Mesendoderm (in vitro differentiated cells): ENCODE data around the gene FILIP1.
"Not testable (repeated sequence)": the region's sequence is repeated elsewhere in the genome, so short reads cannot be mapped to it uniquely, and the experiment has no call there.

Experiments
- DNase-seq: peaks from one replicate; pipeline ENCODE4 v3.0.0; 2013
- H2AK5ac ChIP-seq: 2 replicates; pipeline ENCODE4 v1.6.1; 2013; ENCODE audit warnings: low read length, inconsistent platforms
- H2BK120ac ChIP-seq: 2 replicates; pipeline ENCODE4 v1.6.1; 2013; ENCODE audit warnings: low read depth, mild to moderate bottlenecking, low read length, moderate library complexity, mixed read lengths
- H2BK15ac ChIP-seq: replicated peaks from 2 replicates; pipeline ENCODE4 v1.6.1; 2013; ENCODE audit warnings: low read depth, mild to moderate bottlenecking, moderate library complexity
- H2BK5ac ChIP-seq: 2 replicates; pipeline ENCODE4 v1.6.1; 2013; ENCODE audit warnings: low read length, inconsistent platforms
- H3K18ac ChIP-seq: 2 replicates; pipeline ENCODE4 v1.6.1; 2013; ENCODE audit warnings: mild to moderate bottlenecking, low read length, mixed read lengths
- H3K23ac ChIP-seq: one replicate; pipeline ENCODE4 v1.6.1; 2013; ENCODE audit warnings: low read length
- H3K27ac ChIP-seq: 2 replicates; pipeline ENCODE4 v1.5.1; 2013; ENCODE audit warnings: low read depth, mild to moderate bottlenecking, inconsistent platforms, low read length, moderate library complexity
- H3K27me3 ChIP-seq: 2 replicates; pipeline ENCODE4 v1.6.1; 2013; ENCODE audit warnings: low read length, control low read depth, mild to moderate bottlenecking, inconsistent platforms; ENCODE audit not compliant: insufficient read depth, poor library complexity
- H3K36me3 ChIP-seq: 2 replicates; pipeline ENCODE4 v1.6.1; 2013; ENCODE audit warnings: low read length, inconsistent platforms; ENCODE audit not compliant: control insufficient read depth, insufficient read depth
- H3K4ac ChIP-seq: one replicate; pipeline ENCODE4 v1.6.1; 2013; ENCODE audit warnings: low read depth, mild to moderate bottlenecking, low read length, moderate library complexity
- H3K4me1 ChIP-seq: 2 replicates; pipeline ENCODE4 v1.6.1; 2013; ENCODE audit warnings: low read depth, low read length, inconsistent platforms; ENCODE audit not compliant: control insufficient read depth
- H3K4me2 ChIP-seq: 2 replicates; pipeline ENCODE4 v1.6.1; 2013; ENCODE audit warnings: low read length
- H3K4me3 ChIP-seq: 2 replicates; pipeline ENCODE4 v1.5.1; 2013; ENCODE audit warnings: mild to moderate bottlenecking, low read length
- H3K56ac ChIP-seq: one replicate; pipeline ENCODE4 v1.6.1; 2013; ENCODE audit warnings: low read length
- H3K79me1 ChIP-seq: 2 replicates; pipeline ENCODE4 v1.6.1; 2013; ENCODE audit warnings: low read length, inconsistent platforms
- H3K79me2 ChIP-seq: 2 replicates; pipeline ENCODE4 v1.6.1; 2013; ENCODE audit warnings: mild to moderate bottlenecking, low read length; ENCODE audit not compliant: control insufficient read depth, insufficient read depth
- H3K9ac ChIP-seq: 2 replicates; pipeline ENCODE4 v1.6.1; 2013; ENCODE audit warnings: low read length, inconsistent platforms
- H4K5ac ChIP-seq: one replicate; pipeline ENCODE4 v1.6.1; 2013; ENCODE audit warnings: low read length
- H4K8ac ChIP-seq: one replicate; pipeline ENCODE4 v1.6.1; 2013; ENCODE audit warnings: low read depth, mild to moderate bottlenecking, control low read depth, low read length, moderate library complexity
- WGBS: extraction: QIAGEN DNeasy Blood & Tissue Kit; methylation state at CpG from one replicate; pipeline ENCODE4 v1.1.7; 2013; ENCODE audit warnings: low lambda C conversion rate, missing lambda C conversion rate; ENCODE audit not compliant: insufficient coverage; ENCODE audit errors: extremely low coverage; 5-methylcytosine and 5-hydroxymethylcytosine counted together

Gene FILIP1

DNA sequence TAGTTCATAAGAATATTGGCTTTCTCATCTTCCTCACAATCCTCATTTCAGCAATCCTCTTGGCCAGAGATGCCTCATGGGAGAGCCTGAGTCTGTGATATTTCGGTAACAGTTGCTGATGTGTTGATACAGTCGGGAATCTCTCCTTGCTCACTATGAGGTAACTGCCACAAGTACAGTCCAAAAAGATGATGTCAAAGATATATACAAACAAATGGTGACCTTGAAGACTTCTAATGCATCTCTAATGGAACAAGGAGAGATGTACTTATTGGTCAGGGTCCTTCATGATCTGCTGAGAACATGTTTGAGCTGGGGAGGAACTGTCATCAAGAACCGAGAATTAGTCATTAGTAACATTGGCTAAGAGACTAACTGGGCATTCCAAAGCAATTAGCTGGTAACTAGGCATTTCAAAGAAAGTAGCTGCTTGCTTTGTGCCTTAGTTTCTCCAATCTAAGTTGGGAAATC is 56.1 kb downstream of the FILIP1 start:
- Histone ChIP-seq H3K79me1 (no peaks in the 10 kb centered on the region), H3K27me3 (no peaks in the 10 kb centered on the region), H3K4ac (no peak overlapping the region), H3K4me3 (no peak overlapping the region), H2AK5ac (no peak overlapping the region), H3K18ac (no peak overlapping the region), H3K27ac (no peak overlapping the region), H4K5ac (no peak overlapping the region), H3K79me2 (no peaks in the 10 kb centered on the region), H2BK120ac (no peak overlapping the region), H3K4me2 (no peak overlapping the region), H3K36me3 (no peaks in the 10 kb centered on the region), H3K56ac (no peak overlapping the region), H4K8ac (no peak overlapping the region), H2BK15ac (no peak overlapping the region), H2BK5ac (no peak overlapping the region), H3K9ac (no peak overlapping the region), H3K4me1 (no peaks in the 10 kb centered on the region), H3K23ac (no peak overlapping the region)
- DNase-seq, result peak; percentile 42
- no CpG with 5 or more reads among the region's 3 CpGs for WGBS

DNA sequence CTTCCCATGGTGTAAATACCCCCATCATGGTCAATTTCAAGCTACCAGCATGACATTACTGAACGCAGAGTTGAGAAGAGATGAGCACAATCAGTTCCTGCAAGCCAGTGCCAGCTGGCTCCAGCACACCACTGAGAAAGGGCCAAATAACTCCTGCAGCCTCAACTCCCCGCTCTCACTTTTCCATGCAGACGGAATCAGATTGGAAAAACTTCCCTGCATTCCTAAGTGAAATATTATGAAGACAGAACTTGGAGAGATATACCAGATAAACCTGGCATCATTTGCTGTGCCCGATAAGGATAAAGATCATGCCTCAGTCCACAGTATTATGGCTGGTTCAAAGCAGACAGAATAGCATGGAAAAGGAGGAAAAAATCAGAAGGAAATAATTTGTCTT is 56.7 kb downstream of the FILIP1 start:
- H3K4me1 ChIP-seq, result no peaks in the 10 kb centered on the region
- H2BK15ac ChIP-seq, result no peak overlapping the region
- H4K5ac ChIP-seq, result no peak overlapping the region
- H3K4me3 ChIP-seq, result no peak overlapping the region
- no peak overlapping the region for H2BK120ac ChIP-seq
- WGBS, result no CpG with 5 or more reads among the region's 4 CpGs
- no peak overlapping the region for H2AK5ac ChIP-seq
- no peaks in the 10 kb centered on the region for H3K79me1 ChIP-seq
- H3K4ac ChIP-seq, result no peak overlapping the region
- H3K36me3 ChIP-seq, result no peaks in the 10 kb centered on the region
- H4K8ac ChIP-seq, result no peak overlapping the region
- no peak overlapping the region for H3K4me2 ChIP-seq
- H3K9ac ChIP-seq, result no peak overlapping the region
- no peak overlapping the region for H2BK5ac ChIP-seq
- no peaks in the 10 kb centered on the region for H3K79me2 ChIP-seq
- no peaks in the 10 kb centered on the region for H3K27me3 ChIP-seq
- no peak overlapping the region for H3K18ac ChIP-seq
- H3K56ac ChIP-seq, result no peak overlapping the region
- no peak overlapping the region for H3K23ac ChIP-seq
- no peak for DNase-seq
- no peak overlapping the region for H3K27ac ChIP-seq

- not testable (repeated sequence) for H2BK15ac ChIP-seq, H3K4ac ChIP-seq, H3K79me2 ChIP-seq, H3K79me1 ChIP-seq, H3K9ac ChIP-seq, H2BK120ac ChIP-seq, H3K18ac ChIP-seq, H3K4me2 ChIP-seq, H3K56ac ChIP-seq, H3K23ac ChIP-seq, H3K4me1 ChIP-seq, H2BK5ac ChIP-seq, H3K36me3 ChIP-seq, H4K5ac ChIP-seq, H2AK5ac ChIP-seq, H3K27ac ChIP-seq, H4K8ac ChIP-seq, DNase-seq, H3K27me3 ChIP-seq, H3K4me3 ChIP-seq
- no CpG with 5 or more reads among the region's 1 CpG for WGBS
These were observed 60.8 kb downstream of the FILIP1 start for GRCh38 chr6:75432809-75433208.

- Histone ChIP-seq H3K23ac (no peak overlapping the region), H2BK5ac (no peak overlapping the region), H3K27ac (no peak overlapping the region), H2BK15ac (no peak overlapping the region), H2BK120ac (no peak overlapping the region), H3K9ac (no peak overlapping the region), H3K4me3 (no peak overlapping the region), H2AK5ac (no peak overlapping the region), H3K36me3 (no peaks in the 10 kb centered on the region), H3K4me2 (no peak overlapping the region), H3K79me2 (no peaks in the 10 kb centered on the region), H3K56ac (no peak overlapping the region), H3K27me3 (no peaks in the 10 kb centered on the region), H3K4ac (no peak overlapping the region), H3K79me1 (no peaks in the 10 kb centered on the region), H3K18ac (no peak overlapping the region), H3K4me1 (no peaks in the 10 kb centered on the region), H4K5ac (no peak overlapping the region), H4K8ac (no peak overlapping the region)
- no peak for DNase-seq
- no CpG with 5 or more reads among the region's 1 CpG for WGBS
These were observed 62.2 kb downstream of the FILIP1 start for GRCh38 chr6:75431379-75431778.

DNA sequence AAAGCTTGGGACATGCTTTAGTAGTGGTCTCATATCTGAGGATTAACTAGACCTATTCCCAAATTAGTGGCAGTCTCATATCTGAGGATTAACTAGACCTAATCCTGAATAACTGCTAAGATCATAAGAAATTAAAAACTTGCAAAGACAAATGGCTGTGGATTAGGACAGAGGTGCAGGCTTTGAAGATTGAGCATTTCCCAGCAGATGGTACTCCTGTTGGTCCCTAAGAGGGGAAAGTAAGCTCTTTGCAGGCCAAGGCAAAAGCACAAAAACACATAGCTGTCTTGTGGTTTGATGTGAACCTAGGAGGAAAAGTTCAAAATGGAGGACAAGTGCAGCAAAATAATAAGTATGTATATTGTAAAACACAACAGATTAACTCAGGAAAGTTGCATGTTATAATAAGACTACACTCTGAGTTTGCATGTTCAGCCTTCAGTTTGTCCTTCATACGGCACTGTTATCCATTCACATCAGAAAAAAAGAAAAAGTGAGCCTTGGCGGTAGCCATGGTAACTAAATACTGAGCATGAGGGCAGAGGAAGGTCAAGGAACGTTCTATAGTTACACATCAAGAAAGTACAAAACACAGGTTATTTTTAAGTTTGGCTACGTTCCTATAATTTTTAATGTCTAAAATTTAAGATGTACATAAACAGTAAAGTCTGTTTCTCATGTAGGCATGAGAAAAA is 62.8 kb downstream of the FILIP1 start:
- H3K4me1 ChIP-seq, result no peaks in the 10 kb centered on the region
- no peak overlapping the region for H2AK5ac ChIP-seq
- H3K23ac ChIP-seq, result no peak overlapping the region
- DNase-seq, result no peak
- H3K56ac ChIP-seq, result no peak overlapping the region
- no peak overlapping the region for H2BK5ac ChIP-seq
- H2BK15ac ChIP-seq, result no peak overlapping the region
- no peaks in the 10 kb centered on the region for H3K79me2 ChIP-seq
- H3K79me1 ChIP-seq, result no peaks in the 10 kb centered on the region
- no peak overlapping the region for H2BK120ac ChIP-seq
- H3K9ac ChIP-seq, result no peak overlapping the region
- H3K4me2 ChIP-seq, result no peak overlapping the region
- no peaks in the 10 kb centered on the region for H3K36me3 ChIP-seq
- no peak overlapping the region for H3K4ac ChIP-seq
- WGBS, result no CpG with 5 or more reads among the region's 4 CpGs
- no peak overlapping the region for H3K18ac ChIP-seq
- H4K8ac ChIP-seq, result no peak overlapping the region
- H3K4me3 ChIP-seq, result no peak overlapping the region
- no peak overlapping the region for H3K27ac ChIP-seq
- H4K5ac ChIP-seq, result no peak overlapping the region
- no peaks in the 10 kb centered on the region for H3K27me3 ChIP-seq
